GM06990 (cell line): ENCODE results near the gene CLCF1.
A peak's percentile ranks its signal among the peaks of the same experiment; 100 is the strongest.

ENCODE experiments used
- DNase-seq: peaks from one replicate; pipeline ENCODE4 v3.0.0-alpha.2; 2011; ENCODE audit not compliant: insufficient read length; ENCODE audit errors: extremely low read depth
- H3K27me3 ChIP-seq: replicated peaks from 2 replicates; pipeline ENCODE4 v1.6.0; 2011; ENCODE audit warnings: low read length; ENCODE audit not compliant: control insufficient read depth, insufficient read depth
- H3K36me3 ChIP-seq: 2 replicates; pipeline ENCODE4 v1.5.1; 2011; ENCODE audit warnings: low read length; ENCODE audit not compliant: control insufficient read depth, insufficient read depth
- H3K4me3 ChIP-seq: replicated peaks from 2 replicates; pipeline ENCODE4 v1.5.1; 2011; ENCODE audit warnings: low read depth, mild to moderate bottlenecking, control low read depth, low read length
- CTCF ChIP-seq: IDR thresholded peaks from 2 replicates; pipeline ENCODE4 v1.5.1; 2011; ENCODE audit warnings: low read length, control low read depth, mild to moderate bottlenecking, inconsistent platforms; ENCODE audit not compliant: insufficient read depth, poor library complexity, severe bottlenecking

The CLCF1 gene

GRCh38 chr11:67347964-67348749 lies 25.2 kb downstream of the CLCF1 start:
- DNase-seq = no peak
- H3K4me3 ChIP-seq = no peak overlapping the region
- H3K36me3 ChIP-seq = peaks cover 2% of the 10 kb centered on the region; the same call in 1 of the 2 replicates
- no peaks in the 10 kb centered on the region for H3K27me3 ChIP-seq
- TF ChIP-seq CTCF = no peak

GRCh38 chr11:67345920-67346819 lies 27.2 kb downstream of the CLCF1 start:
- peak; percentile 90 for TF ChIP-seq CTCF
- no peak for DNase-seq
- Histone ChIP-seq H3K4me3 (no peak overlapping the region), H3K36me3 (no peaks in the 10 kb centered on the region), H3K27me3 (no peaks in the 10 kb centered on the region)

DNA sequence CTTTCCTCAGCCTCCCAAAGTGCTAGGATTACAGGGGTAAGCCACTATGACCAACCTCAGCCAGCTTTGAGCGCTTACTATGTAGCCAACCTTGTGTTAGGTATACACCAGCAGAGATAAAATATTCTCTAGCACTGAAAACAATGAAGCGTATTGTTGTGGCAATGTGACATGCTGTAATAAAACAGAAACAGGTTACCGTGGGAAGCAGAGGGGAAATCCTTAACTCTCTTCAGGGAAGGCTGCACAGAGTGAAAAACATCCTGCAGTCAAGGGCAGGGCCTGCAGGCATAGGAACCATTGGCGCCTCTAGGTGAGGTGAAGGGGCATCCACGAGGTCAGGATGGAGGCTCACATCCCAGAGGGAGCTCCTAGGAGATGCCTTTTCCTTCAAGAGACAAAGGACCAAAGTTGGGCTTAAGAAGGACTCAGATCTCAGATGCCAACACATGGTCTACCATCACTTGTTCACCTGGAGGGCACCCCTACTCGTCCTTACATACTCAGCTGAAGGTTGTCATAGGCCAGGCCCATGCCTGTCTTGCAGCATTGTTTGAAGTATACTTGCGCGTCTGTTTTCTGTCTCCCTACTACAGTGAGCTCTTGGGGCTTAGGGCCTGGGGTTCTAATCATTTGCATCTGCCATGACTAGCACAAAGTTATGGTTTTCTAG lies 28.0 kb downstream of the CLCF1 start:
- DNase-seq = no peak
- Histone ChIP-seq H3K27me3 (no peaks in the 10 kb centered on the region), H3K36me3 (no peaks in the 10 kb centered on the region), H3K4me3 (no peak overlapping the region)
- TF ChIP-seq CTCF = no peak

DNA sequence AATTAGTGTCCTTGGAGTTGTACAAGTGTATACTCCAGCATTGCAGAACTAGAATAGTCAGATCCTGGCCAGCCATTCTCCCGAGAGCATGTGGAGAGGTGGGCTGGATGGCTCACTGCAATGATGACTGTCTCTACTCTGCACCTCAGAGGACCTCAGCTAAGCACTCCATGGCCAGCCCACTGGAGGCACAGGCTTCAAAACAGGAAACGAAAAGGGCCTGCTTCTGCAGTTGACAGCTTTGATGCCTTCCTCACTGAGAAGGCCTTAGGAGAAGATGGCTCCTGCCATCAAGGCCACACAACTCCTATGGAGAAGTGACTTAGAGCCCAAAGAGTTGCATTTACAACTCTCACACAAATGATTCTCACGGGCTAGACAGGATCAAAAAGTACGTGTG lies 29.1 kb downstream of the CLCF1 start:
- no peaks in the 10 kb centered on the region for H3K27me3 ChIP-seq

More for the DNA sequence above, 29.1 kb downstream of the CLCF1 start:
- Histone ChIP-seq H3K4me3 (no peak overlapping the region), H3K36me3 (no peaks in the 10 kb centered on the region)
- no peak for DNase-seq
- TF ChIP-seq CTCF = no peak
